HG03439 (cell line): ENCODE measurements around the gene ELMO3.

ENCODE experiments used
- ATAC-seq: cut with Tn5 transposase; IDR thresholded peaks from one replicate; pipeline ENCODE4 v1.9.1; 2021; ENCODE audit warnings: mild to moderate bottlenecking, moderate library complexity; ENCODE audit not compliant: unreplicated experiment

Gene ELMO3

DNA sequence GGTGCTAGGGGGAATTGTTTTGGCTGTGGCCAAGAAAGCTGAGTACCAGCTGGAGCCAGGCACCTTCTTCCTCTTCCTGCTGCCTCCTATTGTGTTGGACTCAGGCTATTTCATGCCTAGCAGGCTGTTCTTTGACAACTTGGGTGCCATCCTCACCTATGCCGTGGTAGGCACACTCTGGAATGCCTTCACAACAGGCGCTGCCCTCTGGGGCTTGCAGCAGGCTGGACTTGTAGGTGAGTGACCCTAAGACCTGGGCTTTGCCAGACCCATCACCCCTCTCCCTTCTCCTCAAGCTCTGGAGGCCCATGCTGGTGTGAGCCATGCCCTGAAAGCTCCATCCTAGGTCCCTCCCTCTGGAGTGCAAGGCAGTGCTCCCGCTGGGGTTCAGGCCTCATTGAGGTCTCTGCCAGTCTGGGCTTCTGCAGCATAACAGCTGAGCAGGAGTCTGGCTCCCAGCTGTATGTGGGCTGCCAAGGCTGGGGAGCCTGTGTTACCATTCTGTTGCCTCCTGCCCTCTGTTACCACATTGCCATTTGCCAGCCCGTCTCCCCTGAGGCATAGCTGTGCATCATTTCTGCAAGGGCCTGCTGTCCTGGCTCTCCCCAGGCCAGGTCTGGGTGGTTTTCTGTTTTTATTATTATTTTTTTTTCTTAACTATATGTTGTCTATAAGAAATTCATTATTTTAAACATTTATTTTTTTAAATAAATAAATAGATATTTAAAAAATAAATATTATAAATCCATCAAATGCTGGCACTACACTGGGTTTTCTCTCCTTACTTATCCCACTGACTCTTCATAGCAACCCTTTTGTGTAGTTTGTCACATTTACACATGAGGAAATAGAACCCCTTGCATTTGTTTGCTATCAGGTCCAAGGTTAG lies 53.9 kb downstream of the ELMO3 start:
- no peak for ATAC-seq
